Upper lobe of right lung (tissue), 1 donor: ENCODE results near the gene RNF113B. TPM values are rescaled to one million over a fixed set of nuclear protein-coding genes. Genes with fewer than 3 reads are reported as not detected.

ENCODE experiments used
- ATAC-seq: fragments of 200-7000 bp; cut with Tn5 transposase; one replicate; pipeline ENCODE4 v1.9.1; 2020; ENCODE audit warnings: mild to moderate bottlenecking, moderate library complexity
- DNase-seq: peaks from one replicate; pipeline ENCODE4 v3.0.0-alpha.2; 2020
- H3K27ac ChIP-seq: fragments of 200-600 bp; one replicate; pipeline ENCODE4 v1.8.0; 2022
- H3K27me3 ChIP-seq: fragments of 200-600 bp; one replicate; pipeline ENCODE4 v1.8.0; 2022; ENCODE audit warnings: mild to moderate bottlenecking
- H3K36me3 ChIP-seq: fragments of 200-600 bp; one replicate; pipeline ENCODE4 v1.8.0; 2022
- H3K4me1 ChIP-seq: fragments of 200-600 bp; one replicate; pipeline ENCODE4 v1.8.0; 2022
- H3K4me3 ChIP-seq: fragments of 200-600 bp; one replicate; pipeline ENCODE4 v1.8.0; 2022; ENCODE audit warnings: mild to moderate bottlenecking
- H3K9me3 ChIP-seq: fragments of 200-600 bp; one replicate; pipeline ENCODE4 v1.8.0; 2022
- CTCF ChIP-seq: fragments of 200-600 bp; IDR thresholded peaks from one replicate; pipeline ENCODE4 v1.8.0; 2022; ENCODE audit warnings: antibody characterized with exemption
- intact Hi-C: fragments of 100-400 bp; cut with DNase I; formaldehyde crosslinking; loops from one replicate; pipeline ENCODE4 v1.11.0; 2022
- total RNA-seq: library from RNA; stranded (reverse); fragmentation: NEBNext Ultra II Directional; extraction: Animal tissue kit (Norgen Biotek cat#: 25700); gene quantifications from one replicate; pipeline ENCODE4 v1.2.1, GENCODE V29; 2021
- donor health status: DM: no; HTN: yes; CAD: no; lungs with severe emphysema.

Gene RNF113B
- total RNA-seq, 1 donor from 2014 or later: not detected

- Histone ChIP-seq H3K27ac (no peak overlapping the region), H3K27me3 (no peaks in the 10 kb centered on the region), H3K4me3 (no peak overlapping the region), H3K4me1 (peaks cover 4% of the 10 kb centered on the region), H3K9me3 (no peaks in the 10 kb centered on the region), H3K36me3 (no peaks in the 10 kb centered on the region)
- TF ChIP-seq CTCF: no peak
- intact Hi-C loops: no loop called here
- DNase-seq: no peak
- no peak for ATAC-seq
Measured at GRCh38 chr13:98150832-98151479, 26.1 kb downstream of the RNF113B start.

GRCh38 chr13:98147521-98147920 lies 29.5 kb downstream of the RNF113B start:
- no peak for TF ChIP-seq CTCF
- Histone ChIP-seq H3K27me3 (no peaks in the 10 kb centered on the region), H3K36me3 (no peaks in the 10 kb centered on the region), H3K9me3 (no peaks in the 10 kb centered on the region), H3K4me1 (peaks cover 16% of the 10 kb centered on the region), H3K4me3 (no peak overlapping the region), H3K27ac (no peak overlapping the region)
- DNase-seq: no peak
- intact Hi-C loops: no loop called here
- no peak for ATAC-seq

GRCh38 chr13:98144801-98145350 lies 32.2 kb downstream of the RNF113B start:
- no peaks in the 10 kb centered on the region for H3K9me3 ChIP-seq
- peaks cover 22% of the 10 kb centered on the region for H3K4me1 ChIP-seq
- H3K4me3 ChIP-seq: peak overlapping the region; percentile 61
- H3K36me3 ChIP-seq: no peaks in the 10 kb centered on the region
- DNase-seq (no peak), ATAC-seq (no peak)
- peak; percentile 16 for TF ChIP-seq CTCF
- H3K27ac ChIP-seq: no peak overlapping the region
- H3K27me3 ChIP-seq: no peaks in the 10 kb centered on the region
- intact Hi-C loops: no loop called here

- H3K27me3 ChIP-seq: no peaks in the 10 kb centered on the region
- TF ChIP-seq CTCF: no peak
- intact Hi-C loops: no loop called here
- H3K4me3 ChIP-seq: peak overlapping the region; percentile 61
- H3K27ac ChIP-seq: peak overlapping the region; percentile 55
- no peaks in the 10 kb centered on the region for H3K36me3 ChIP-seq
- no peaks in the 10 kb centered on the region for H3K9me3 ChIP-seq
- no peak for ATAC-seq
- peaks cover 22% of the 10 kb centered on the region for H3K4me1 ChIP-seq
- peak; percentile 64 for DNase-seq
Measured at GRCh38 chr13:98144027-98144741, 32.9 kb downstream of the RNF113B start.

DNA sequence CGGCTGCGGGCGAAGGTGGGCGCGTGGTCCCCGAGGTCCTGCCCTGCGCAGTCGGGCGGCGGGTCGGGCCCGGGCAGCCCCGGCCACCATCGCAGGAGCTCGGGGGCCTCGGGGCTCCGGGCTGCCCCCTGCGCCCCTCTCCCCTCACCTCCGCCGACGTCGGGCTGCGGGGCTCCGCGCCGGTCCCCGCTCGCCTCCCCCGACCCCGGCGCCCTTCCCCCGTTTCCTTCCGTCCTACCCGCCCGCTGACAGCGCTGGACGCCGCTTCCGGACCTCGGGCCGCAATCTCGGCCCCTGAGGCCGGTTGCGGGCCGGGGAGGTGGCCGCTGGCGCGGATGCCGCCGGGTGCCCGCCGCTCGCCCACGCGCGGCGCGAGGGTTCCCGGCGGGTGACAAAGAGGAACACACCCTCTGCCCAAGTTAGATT lies 33.5 kb downstream of the RNF113B start:
- ATAC-seq: peak; percentile 9
- Histone ChIP-seq H3K27me3 (no peaks in the 10 kb centered on the region), H3K27ac (peak overlapping the region; percentile 55), H3K36me3 (no peaks in the 10 kb centered on the region), H3K4me3 (peak overlapping the region; percentile 61), H3K4me1 (peaks cover 22% of the 10 kb centered on the region), H3K9me3 (no peaks in the 10 kb centered on the region)
- peak; percentile 74 for DNase-seq
- no peak for TF ChIP-seq CTCF
- intact Hi-C loops: no loop called here
